ENCODE results near the gene C9orf78.

C9orf78 gene

GRCh38 chr9:129861447-129861827 is 26.4 kb upstream of the C9orf78 start:
- H2AFZ ChIP-seq (ENCODE audit: low read length): no peak overlapping the region
- DNase-seq: no peak
- no peak overlapping the region for H3K9ac ChIP-seq (ENCODE audit: low read length)
- no peaks in the 10 kb centered on the region for H3K36me3 ChIP-seq (replicated peaks; ENCODE audit: insufficient read depth, low read length)
- no peaks in the 10 kb centered on the region for H3K4me1 ChIP-seq (ENCODE audit: low read length)
- no peaks in the 10 kb centered on the region for H3K27me3 ChIP-seq (replicated peaks; ENCODE audit: insufficient read depth, low read length)
- H4K20me1 ChIP-seq (ENCODE audit: insufficient read depth, low read length): no peaks in the 10 kb centered on the region
- H3K27ac ChIP-seq (ENCODE audit: low read length): no peak overlapping the region
- no peaks in the 10 kb centered on the region for H3K9me3 ChIP-seq (replicated peaks; ENCODE audit: insufficient read depth, low read length)
- H3K4me3 ChIP-seq (ENCODE audit: low read length): no peak overlapping the region
- H3F3A ChIP-seq (ENCODE audit: insufficient read depth, low read length): no peaks in the 10 kb centered on the region
- H3K9me2 ChIP-seq (replicated peaks; ENCODE audit: insufficient read depth, low read length): no peaks in the 10 kb centered on the region
- H3K79me2 ChIP-seq (ENCODE audit: low read length): no peaks in the 10 kb centered on the region
- no peak for TF ChIP-seq EZH2phosphoT487 (IDR thresholded peaks at IDR 0.05; ENCODE audit: low read length)
- no peak for TF ChIP-seq EZH2 (optimal IDR thresholded peaks at IDR 0.05; ENCODE audit: low read depth, low read length)
- no peak for TF ChIP-seq CTCF (IDR thresholded peaks at IDR 0.05; ENCODE audit: low read length)
- H3K4me2 ChIP-seq (ENCODE audit: low read depth, low read length): no peak overlapping the region

GRCh38 chr9:129860653-129861446 is 25.8 kb upstream of the C9orf78 start:
- Histone ChIP-seq H3K9ac (ENCODE audit: low read length) (no peak overlapping the region), H3K27ac (ENCODE audit: low read length) (no peak overlapping the region), H3K4me1 (ENCODE audit: low read length) (no peaks in the 10 kb centered on the region), H2AFZ (ENCODE audit: low read length) (no peak overlapping the region), H3K9me2 (replicated peaks; ENCODE audit: insufficient read depth, low read length) (no peaks in the 10 kb centered on the region), H3K79me2 (ENCODE audit: low read length) (no peaks in the 10 kb centered on the region), H3K9me3 (replicated peaks; ENCODE audit: insufficient read depth, low read length) (no peaks in the 10 kb centered on the region), H3K27me3 (replicated peaks; ENCODE audit: insufficient read depth, low read length) (no peaks in the 10 kb centered on the region), H4K20me1 (ENCODE audit: insufficient read depth, low read length) (no peaks in the 10 kb centered on the region), H3F3A (ENCODE audit: insufficient read depth, low read length) (no peaks in the 10 kb centered on the region), H3K36me3 (replicated peaks; ENCODE audit: insufficient read depth, low read length) (no peaks in the 10 kb centered on the region), H3K4me2 (ENCODE audit: low read depth, low read length) (no peak overlapping the region), H3K4me3 (ENCODE audit: low read length) (no peak overlapping the region)
- no peak for TF ChIP-seq EZH2phosphoT487 (IDR thresholded peaks at IDR 0.05; ENCODE audit: low read length)
- TF ChIP-seq EZH2 (optimal IDR thresholded peaks at IDR 0.05; ENCODE audit: low read depth, low read length): no peak
- TF ChIP-seq CTCF (IDR thresholded peaks at IDR 0.05; ENCODE audit: low read length): no peak
- DNase-seq: no peak

- H3K4me1 ChIP-seq (ENCODE audit: low read length): no peaks in the 10 kb centered on the region
- no peaks in the 10 kb centered on the region for H4K20me1 ChIP-seq (ENCODE audit: insufficient read depth, low read length)
- H3K27ac ChIP-seq (ENCODE audit: low read length): no peak overlapping the region
- no peaks in the 10 kb centered on the region for H3F3A ChIP-seq (ENCODE audit: insufficient read depth, low read length)
- TF ChIP-seq EZH2phosphoT487 (IDR thresholded peaks at IDR 0.05; ENCODE audit: low read length) (no peak), EZH2 (optimal IDR thresholded peaks at IDR 0.05; ENCODE audit: low read depth, low read length) (no peak), CTCF (IDR thresholded peaks at IDR 0.05; ENCODE audit: low read length) (no peak)
- no peaks in the 10 kb centered on the region for H3K9me2 ChIP-seq (replicated peaks; ENCODE audit: insufficient read depth, low read length)
- DNase-seq: no peak
- no peaks in the 10 kb centered on the region for H3K36me3 ChIP-seq (replicated peaks; ENCODE audit: insufficient read depth, low read length)
- no peak overlapping the region for H2AFZ ChIP-seq (ENCODE audit: low read length)
- no peaks in the 10 kb centered on the region for H3K79me2 ChIP-seq (ENCODE audit: low read length)
- H3K27me3 ChIP-seq (replicated peaks; ENCODE audit: insufficient read depth, low read length): no peaks in the 10 kb centered on the region
- H3K4me3 ChIP-seq (ENCODE audit: low read length): no peak overlapping the region
- no peaks in the 10 kb centered on the region for H3K9me3 ChIP-seq (replicated peaks; ENCODE audit: insufficient read depth, low read length)
- H3K9ac ChIP-seq (ENCODE audit: low read length): no peak overlapping the region
- H3K4me2 ChIP-seq (ENCODE audit: low read depth, low read length): no peak overlapping the region
Observed at GRCh38 chr9:129858167-129858962, 23.3 kb upstream of the C9orf78 start.

All from MM.1S (cell line).